HepG2 (cell line): ENCODE results near the gene PRR35. TPM values are rescaled to one million over a fixed set of nuclear protein-coding genes. Genes with fewer than 3 reads are reported as not detected.
A peak's percentile ranks its signal among the peaks of the same experiment; 100 is the strongest.

Experiments used
- AHDC1 ChIP-seq: sonication (generic); formaldehyde crosslinking; IDR thresholded peaks from 2 replicates; pipeline ENCODE4 v1.5.1; 2020; ENCODE audit warnings: mild to moderate bottlenecking, missing genetic modification reagents, borderline replicate concordance
- FOXP4 ChIP-seq: sonication (generic); formaldehyde crosslinking; IDR thresholded peaks from 2 replicates; pipeline ENCODE4 v1.4.0; 2020; ENCODE audit warnings: missing genetic modification reagents
- HDAC1 ChIP-seq: sonication (generic); formaldehyde crosslinking; IDR thresholded peaks from 2 replicates; pipeline ENCODE4 v1.5.1; 2020; ENCODE audit warnings: mild to moderate bottlenecking, missing genetic modification reagents
- HNRNPL ChIP-seq: fragments of 200-400 bp; formaldehyde crosslinking; IDR thresholded peaks from 2 replicates; pipeline ENCODE4 v1.6.1; 2017; ENCODE audit warnings: mild to moderate bottlenecking, low read depth, low read length
- KDM6A ChIP-seq: IDR thresholded peaks from 2 replicates; pipeline ENCODE4 v1.6.1; 2016; ENCODE audit warnings: low read depth
- MXD1 ChIP-seq: sonication (generic); formaldehyde crosslinking; IDR thresholded peaks from 2 replicates; pipeline ENCODE4 v1.4.0; 2020; ENCODE audit warnings: mild to moderate bottlenecking, missing genetic modification reagents
- MYC ChIP-seq: sonication (generic); formaldehyde crosslinking; IDR thresholded peaks from 2 replicates; pipeline ENCODE4 v1.9.0; 2021; ENCODE audit warnings: missing genetic modification reagents, borderline replicate concordance
- PATZ1 ChIP-seq: sonication (generic); formaldehyde crosslinking; IDR thresholded peaks from 2 replicates; pipeline ENCODE4 v1.4.0; 2020; ENCODE audit warnings: missing genetic modification reagents
- RFXANK ChIP-seq: IDR thresholded peaks from 2 replicates; pipeline ENCODE4 v1.6.1; 2016
- SKIL ChIP-seq: sonication (generic); formaldehyde crosslinking; IDR thresholded peaks from 2 replicates; pipeline ENCODE4 v1.8.0; 2022; ENCODE audit warnings: missing genetic modification reagents, mild to moderate bottlenecking, moderate library complexity, borderline replicate concordance
- ZBTB14 ChIP-seq: sonication (generic); formaldehyde crosslinking; IDR thresholded peaks from 2 replicates; pipeline ENCODE4 v1.4.0; 2020; ENCODE audit warnings: missing genetic modification reagents
- ZNF543 ChIP-seq: sonication (generic); formaldehyde crosslinking; IDR thresholded peaks from 2 replicates; pipeline ENCODE4 v1.4.0; 2020; ENCODE audit warnings: mild to moderate bottlenecking, missing genetic modification reagents
- ZNF776 ChIP-seq: sonication (generic); formaldehyde crosslinking; IDR thresholded peaks from 2 replicates; pipeline ENCODE4 v1.4.0; 2020; ENCODE audit warnings: mild to moderate bottlenecking, missing genetic modification reagents
- polyA plus RNA-seq, 8 experiments: library from polyadenylated mRNA; depleted of rRNA in 3 of 8; stranded (reverse) in 7 of 8; unstranded in 1 of 8; fragments of >200 nt; fragmentation: Illumina TruSeq in 4 of 8; extraction: Trizol in 4 of 8; gene quantifications; 2 replicates each; pipeline versions ENCODE4 v1.2.1 to v1.2.3, GENCODE V29; 2011 to 2016; ENCODE audit warnings: low read depth in 4 of 8, missing spikeins in 1 of 8, mixed read lengths in 1 of 8; ENCODE audit not compliant: insufficient read depth in 1 of 8
- total RNA-seq, 5 experiments: library from RNA; depleted of rRNA; stranded (reverse); fragments of >200 nt; fragmentation: Illumina TruSeq; extraction: Trizol; gene quantifications; 2 replicates each; pipeline ENCODE4 v1.2.3, GENCODE V29; 2016; ENCODE audit warnings: low read depth in 1 of 5

Gene PRR35
- total and polyA plus RNA-seq, 2 of the 13 experiments (the other 11 are each of a cell fraction or from before 2014, with no cell fraction given), result 0.07 to 0.16 TPM

GRCh38 chr16:543301-544164 is 16.7 kb upstream of the PRR35 start (continued):
- TF ChIP-seq FOXP4 (CRISPR knock-in tag) (peak; percentile 47; the same call in 1 of the 2 replicates), KDM6A (peak; percentile 40; the same call in 1 of the 2 replicates), SKIL (peak; percentile 62), ZNF543 (CRISPR knock-in tag) (no peak), PATZ1 (peak; percentile 90), MXD1 (CRISPR knock-in tag) (peak; percentile 51; the same call in 1 of the 2 replicates), MYC (CRISPR knock-in tag) (peak; percentile 94), ZBTB14 (CRISPR knock-in tag) (0 out of 2 replicates have a peak, but pooled peaks have one; percentile 31), RFXANK (CRISPR knock-in tag) (no peak), AHDC1 (CRISPR knock-in tag) (peak; percentile 11; the same call in 1 of the 2 replicates), HNRNPL (peak; percentile 93), ZNF776 (0 out of 2 replicates have a peak, but pooled peaks have one; percentile 47), HDAC1 (peak; percentile 75)
